Keratinocyte (primary cell): ENCODE measurements around the gene CSTF2T. TPM values are rescaled to one million over a fixed set of nuclear protein-coding genes. Genes with fewer than 3 reads are reported as not detected.

Source experiments
- DNase-seq: peaks from one replicate; pipeline ENCODE4 v3.0.0-alpha.2; 2011; ENCODE audit warnings: low read depth, missing footprints, low spot score
- FAIRE-seq: peaks from 2 replicates; lab custom pipeline; 2011; peaks lifted over from hg19 to GRCh38; lab: Jason Lieb, UNC
- H2AFZ ChIP-seq: 2 replicates; pipeline ENCODE4 v1.6.0; 2012; ENCODE audit warnings: low read length, control low read depth, inconsistent platforms; ENCODE audit not compliant: control insufficient read depth
- H3K27ac ChIP-seq: 2 replicates; pipeline ENCODE4 v1.5.1; 2011; ENCODE audit warnings: low read length; ENCODE audit not compliant: control insufficient read depth, insufficient read depth
- H3K27me3 ChIP-seq: 3 replicates; pipeline ENCODE4 v1.6.0; 2011; ENCODE audit warnings: low read length; ENCODE audit not compliant: control insufficient read depth, insufficient read depth; ENCODE audit errors: extremely low read depth
- H3K36me3 ChIP-seq, 2 experiments: 2 replicates in 1 of 2; 3 replicates in 1 of 2; pipeline ENCODE4 v1.5.1; 2011; ENCODE audit warnings: low read length in 2 of 2, mild to moderate bottlenecking in 1 of 2; ENCODE audit not compliant: control insufficient read depth in 2 of 2, insufficient read depth in 2 of 2; ENCODE audit errors: extremely low read depth in 1 of 2
- H3K4me1 ChIP-seq: 3 replicates; pipeline ENCODE4 v1.5.1; 2011; ENCODE audit warnings: low read length; ENCODE audit not compliant: control insufficient read depth, insufficient read depth; ENCODE audit errors: extremely low read depth
- H3K4me2 ChIP-seq: 3 replicates; pipeline ENCODE4 v1.6.0; 2011; ENCODE audit warnings: low read depth, low read length; ENCODE audit not compliant: control insufficient read depth, insufficient read depth; ENCODE audit errors: extremely low read depth
- H3K4me3 ChIP-seq, 3 experiments: fragments of 200-600 bp in 1 of 3; sonication (generic) in 1 of 3; 2 replicates in 2 of 3; 3 replicates in 1 of 3; pipeline ENCODE4 v1.5.1; 2011 to 2016; ENCODE audit warnings: low read length in 3 of 3, mild to moderate bottlenecking in 3 of 3, control low read depth in 2 of 3, inconsistent platforms in 1 of 3, low read depth in 1 of 3, mixed read lengths in 1 of 3, mixed run types in 1 of 3, moderate library complexity in 1 of 3; ENCODE audit not compliant: control insufficient read depth in 2 of 3, insufficient read depth in 2 of 3; ENCODE audit errors: extremely low read depth in 1 of 3
- H3K79me2 ChIP-seq: 2 replicates; pipeline ENCODE4 v1.6.0; 2012; ENCODE audit warnings: low read length; ENCODE audit not compliant: control insufficient read depth, insufficient read depth
- H3K9ac ChIP-seq: 3 replicates; pipeline ENCODE4 v1.6.0; 2011; ENCODE audit warnings: low read length; ENCODE audit not compliant: control insufficient read depth, insufficient read depth; ENCODE audit errors: extremely low read depth
- H3K9me1 ChIP-seq: 3 replicates; pipeline ENCODE4 v1.6.0; 2011; ENCODE audit warnings: low read length; ENCODE audit not compliant: control insufficient read depth, insufficient read depth; ENCODE audit errors: extremely low read depth
- H3K9me3 ChIP-seq: 2 replicates; pipeline ENCODE4 v1.5.1; 2012; ENCODE audit warnings: low read depth, low read length; ENCODE audit not compliant: control insufficient read depth
- H4K20me1 ChIP-seq: 3 replicates; pipeline ENCODE4 v1.6.0; 2011; ENCODE audit warnings: low read length; ENCODE audit not compliant: control insufficient read depth, insufficient read depth; ENCODE audit errors: extremely low read depth
- EZH2 ChIP-seq: IDR thresholded peaks from one replicate; pipeline ENCODE4 v1.6.1; 2012; ENCODE audit warnings: inconsistent platforms, mild to moderate bottlenecking, low read length, moderate library complexity
- dilution Hi-C: fragments of 300-500 bp; cut with MboI; formaldehyde crosslinking; loops from one replicate; pipeline ENCODE4 v1.7.0; 2020; ENCODE audit warnings: low sequenced_read_pairs; ENCODE audit not compliant: extremely low pct_ligation_motif_present
- polyA plus RNA-seq, 5 experiments: library from polyadenylated mRNA; depleted of rRNA in 3 of 5; stranded (reverse) in 3 of 5; stranded (forward) in 1 of 5; unstranded in 1 of 5; fragments of >200 nt; gene quantifications; 1 replicate in 1 of 5; 2 replicates in 3 of 5; 3 replicates in 1 of 5; pipeline versions ENCODE4 v1.2.1 to v1.2.3, GENCODE V29; 2011 to 2012; ENCODE audit warnings: missing spikeins in 2 of 5, low read depth in 1 of 5, low replicate concordance in 1 of 5
- TF ChIP-seq, protein P1 (sequence below), 3 experiments: IDR thresholded peaks in 1 of 3; conservative IDR thresholded peaks in 1 of 3; optimal IDR thresholded peaks in 1 of 3; 2 replicates in 2 of 3; 3 replicates in 1 of 3; pipeline versions ENCODE3 to v1.5.1; 2011; ENCODE audit warnings: low read length in 3 of 3, mild to moderate bottlenecking in 3 of 3, moderate library complexity in 2 of 3, control low read depth in 1 of 3, inconsistent platforms in 1 of 3; ENCODE audit not compliant: insufficient read depth in 2 of 3; ENCODE audit errors: extremely low read depth in 1 of 3

Gene CSTF2T
- polyA plus RNA-seq, 1 donor (not counting 4 experiments of a cell fraction or from before 2014, with no cell fraction given), result 10.8 TPM

GRCh38 chr10:51733057-51733456 is 33.7 kb upstream of the CSTF2T start:
- no peak for FAIRE-seq
- Histone ChIP-seq H3K27ac (no peak overlapping the region), H3K4me1 (no peaks in the 10 kb centered on the region), H2AFZ (no peak overlapping the region), H3K9me3 (no peaks in the 10 kb centered on the region), H3K27me3 (no peaks in the 10 kb centered on the region), H3K79me2 (no peaks in the 10 kb centered on the region), H3K36me3 (no peaks in the 10 kb centered on the region), H3K9ac (no peak overlapping the region), H4K20me1 (no peaks in the 10 kb centered on the region), H3K4me3 (no peak overlapping the region), H3K9me1 (no peaks in the 10 kb centered on the region), H3K4me2 (no peak overlapping the region)
- dilution Hi-C loops, result no loop called here
- no peak for DNase-seq
- TF ChIP-seq EZH2, result no peak
- TF ChIP-seq, protein P1, sequence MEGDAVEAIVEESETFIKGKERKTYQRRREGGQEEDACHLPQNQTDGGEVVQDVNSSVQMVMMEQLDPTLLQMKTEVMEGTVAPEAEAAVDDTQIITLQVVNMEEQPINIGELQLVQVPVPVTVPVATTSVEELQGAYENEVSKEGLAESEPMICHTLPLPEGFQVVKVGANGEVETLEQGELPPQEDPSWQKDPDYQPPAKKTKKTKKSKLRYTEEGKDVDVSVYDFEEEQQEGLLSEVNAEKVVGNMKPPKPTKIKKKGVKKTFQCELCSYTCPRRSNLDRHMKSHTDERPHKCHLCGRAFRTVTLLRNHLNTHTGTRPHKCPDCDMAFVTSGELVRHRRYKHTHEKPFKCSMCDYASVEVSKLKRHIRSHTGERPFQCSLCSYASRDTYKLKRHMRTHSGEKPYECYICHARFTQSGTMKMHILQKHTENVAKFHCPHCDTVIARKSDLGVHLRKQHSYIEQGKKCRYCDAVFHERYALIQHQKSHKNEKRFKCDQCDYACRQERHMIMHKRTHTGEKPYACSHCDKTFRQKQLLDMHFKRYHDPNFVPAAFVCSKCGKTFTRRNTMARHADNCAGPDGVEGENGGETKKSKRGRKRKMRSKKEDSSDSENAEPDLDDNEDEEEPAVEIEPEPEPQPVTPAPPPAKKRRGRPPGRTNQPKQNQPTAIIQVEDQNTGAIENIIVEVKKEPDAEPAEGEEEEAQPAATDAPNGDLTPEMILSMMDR (optimal IDR thresholded peaks at IDR 0.05 in 1 of 3, IDR thresholded peaks at IDR 0.05 in 1 of 3, conservative IDR thresholded peaks at IDR 0.05 in 1 of 3; ENCODE audit: extremely low read depth in 1 of 3, insufficient read depth in 2 of 3, low read length in 3 of 3), result no peak

DNA sequence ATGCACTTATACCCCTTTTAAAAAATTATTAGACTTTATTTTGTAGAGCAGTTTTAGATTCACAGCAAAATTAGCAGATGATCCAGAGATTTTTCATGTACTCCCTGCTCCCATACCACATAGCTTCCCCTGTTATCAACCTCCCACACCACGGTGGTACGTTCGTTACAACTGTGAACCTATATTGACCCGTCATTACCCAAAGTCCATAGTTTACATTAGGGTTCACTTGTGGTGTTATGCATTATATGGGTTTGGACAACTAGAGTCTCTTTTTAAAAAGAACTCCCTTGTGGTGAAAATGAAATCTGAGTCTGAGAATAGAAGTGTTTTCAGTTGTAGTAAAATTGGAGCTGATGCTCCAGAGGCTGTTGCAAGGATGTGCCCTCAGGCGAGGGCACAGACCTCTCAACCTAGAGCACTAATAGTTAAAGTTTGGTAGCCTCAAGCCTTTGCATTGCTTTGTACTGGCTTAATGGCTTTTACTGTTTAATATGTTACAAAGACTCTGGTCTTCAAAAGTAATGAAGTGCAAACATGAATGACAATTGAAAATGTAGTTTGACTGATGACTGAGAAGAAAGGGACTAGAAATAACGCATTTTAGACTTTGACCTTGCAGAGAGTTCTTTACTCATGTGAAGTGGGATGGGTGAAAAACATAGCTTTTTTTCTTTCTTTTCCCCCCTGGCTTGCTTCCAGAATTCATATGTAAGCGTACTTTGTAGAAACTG is 30.6 kb upstream of the CSTF2T start:
- TF ChIP-seq, protein P1 (optimal IDR thresholded peaks at IDR 0.05 in 1 of 3, IDR thresholded peaks at IDR 0.05 in 1 of 3, conservative IDR thresholded peaks at IDR 0.05 in 1 of 3; ENCODE audit: extremely low read depth in 1 of 3, insufficient read depth in 2 of 3, low read length in 3 of 3), result no peak
- no peak for TF ChIP-seq EZH2
- Histone ChIP-seq H4K20me1 (no peaks in the 10 kb centered on the region), H3K4me3 (no peak overlapping the region), H3K79me2 (no peaks in the 10 kb centered on the region), H3K9ac (no peak overlapping the region), H3K36me3 (no peaks in the 10 kb centered on the region), H3K4me1 (no peaks in the 10 kb centered on the region), H3K27me3 (no peaks in the 10 kb centered on the region), H3K9me1 (no peaks in the 10 kb centered on the region), H2AFZ (no peak overlapping the region), H3K27ac (no peak overlapping the region), H3K9me3 (no peaks in the 10 kb centered on the region), H3K4me2 (no peak overlapping the region)
- no peak for DNase-seq
- FAIRE-seq, result no peak
- dilution Hi-C loops, result no loop called here
